Uterus (tissue), 2 donors: ENCODE measurements around the gene P2RY4.
"Not testable (repeated sequence)": the region's sequence is repeated elsewhere in the genome, so short reads cannot be mapped to it uniquely, and the experiment has no call there.

Experiments
- POLR2A ChIP-seq, 2 donors: fragments of 450-650 bp; IDR thresholded peaks; one replicate each; pipeline ENCODE4 v1.6.1; 2016; ENCODE audit warnings: antibody characterized with exemption in 2 of 2, mild to moderate bottlenecking in 1 of 2, moderate library complexity in 1 of 2
- TF ChIP-seq, protein P1 (sequence below), 4 experiments: fragments of 200-600 bp in 2 of 4; fragments of 450-650 bp in 2 of 4; sonication (generic) in 2 of 4; IDR thresholded peaks; one replicate each; pipeline ENCODE4 v1.5.1; 2016 to 2019; ENCODE audit warnings: antibody characterized with exemption in 4 of 4, mild to moderate bottlenecking in 2 of 4, moderate library complexity in 1 of 4

DNA sequence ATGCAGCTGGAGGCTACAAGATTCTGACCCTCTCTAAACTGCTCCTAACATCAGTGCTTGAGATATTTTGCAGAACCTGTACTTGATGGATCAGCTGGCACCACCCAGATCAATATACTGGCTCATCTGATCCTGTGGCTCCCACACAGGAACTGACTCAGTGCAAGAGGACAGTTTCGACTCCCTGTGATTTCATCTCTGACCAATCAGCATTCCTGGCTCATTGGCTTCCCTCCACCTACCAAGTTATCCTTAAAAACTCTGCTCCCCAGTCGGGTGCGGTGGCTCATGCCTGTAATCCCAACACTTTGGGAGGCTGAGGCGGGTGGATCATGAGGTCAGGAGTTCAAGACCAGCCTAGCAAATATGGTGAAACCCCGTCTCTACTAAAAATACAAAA, 16.4 kb downstream of the P2RY4 start:
- TF ChIP-seq, protein P1, sequence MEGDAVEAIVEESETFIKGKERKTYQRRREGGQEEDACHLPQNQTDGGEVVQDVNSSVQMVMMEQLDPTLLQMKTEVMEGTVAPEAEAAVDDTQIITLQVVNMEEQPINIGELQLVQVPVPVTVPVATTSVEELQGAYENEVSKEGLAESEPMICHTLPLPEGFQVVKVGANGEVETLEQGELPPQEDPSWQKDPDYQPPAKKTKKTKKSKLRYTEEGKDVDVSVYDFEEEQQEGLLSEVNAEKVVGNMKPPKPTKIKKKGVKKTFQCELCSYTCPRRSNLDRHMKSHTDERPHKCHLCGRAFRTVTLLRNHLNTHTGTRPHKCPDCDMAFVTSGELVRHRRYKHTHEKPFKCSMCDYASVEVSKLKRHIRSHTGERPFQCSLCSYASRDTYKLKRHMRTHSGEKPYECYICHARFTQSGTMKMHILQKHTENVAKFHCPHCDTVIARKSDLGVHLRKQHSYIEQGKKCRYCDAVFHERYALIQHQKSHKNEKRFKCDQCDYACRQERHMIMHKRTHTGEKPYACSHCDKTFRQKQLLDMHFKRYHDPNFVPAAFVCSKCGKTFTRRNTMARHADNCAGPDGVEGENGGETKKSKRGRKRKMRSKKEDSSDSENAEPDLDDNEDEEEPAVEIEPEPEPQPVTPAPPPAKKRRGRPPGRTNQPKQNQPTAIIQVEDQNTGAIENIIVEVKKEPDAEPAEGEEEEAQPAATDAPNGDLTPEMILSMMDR (IDR thresholded peaks at IDR 0.05) = not testable (repeated sequence)
- not testable (repeated sequence) for TF ChIP-seq POLR2A (IDR thresholded peaks at IDR 0.05)
